ENCODE results near the gene DHX35. TPM values are rescaled to one million over a fixed set of nuclear protein-coding genes. Genes with fewer than 3 reads are reported as not detected.

The DHX35 gene
- total and polyA plus RNA-seq, 2 of the 13 experiments (the other 11 are each of a cell fraction or from before 2014, with no cell fraction given), result 25.8 to 28.7 TPM

- TF ChIP-seq SMAD3 (CRISPR knock-in tag; IDR thresholded peaks at IDR 0.05) (0 out of 2 replicates have a peak, but pooled peaks have one; percentile 25), ZMYM3 (CRISPR knock-in tag; IDR thresholded peaks at IDR 0.05) (peak; percentile 52; the same call in 1 of the 2 replicates), MAZ (IDR thresholded peaks at IDR 0.05; ENCODE audit: borderline replicate concordance, low read depth, low read length) (no peak), MAZ (CRISPR knock-in tag; IDR thresholded peaks at IDR 0.05; ENCODE audit: low read depth) (no peak), SRSF1 (optimal IDR thresholded peaks at IDR 0.05; ENCODE audit: low read depth, low read length) (no peak), ISX (CRISPR knock-in tag; conservative IDR thresholded peaks at IDR 0.05) (no peak), IRX3 (CRISPR knock-in tag; IDR thresholded peaks at IDR 0.05; ENCODE audit: borderline replicate concordance, low read depth) (no peak), AHDC1 (CRISPR knock-in tag; IDR thresholded peaks at IDR 0.05; ENCODE audit: borderline replicate concordance) (no peak), GTF2F1 (IDR thresholded peaks at IDR 0.05; ENCODE audit: low read length) (no peak), ZBTB38 (CRISPR knock-in tag; IDR thresholded peaks at IDR 0.05) (no peak), ERF (CRISPR knock-in tag; IDR thresholded peaks at IDR 0.05) (0 out of 2 replicates have a peak, but pooled peaks have one; percentile 1), NFKBIZ (CRISPR knock-in tag; IDR thresholded peaks at IDR 0.05) (no peak), SNAI1 (CRISPR knock-in tag; IDR thresholded peaks at IDR 0.05; ENCODE audit: borderline replicate concordance) (no peak), ZNF670 (CRISPR knock-in tag; IDR thresholded peaks at IDR 0.05; ENCODE audit: borderline replicate concordance) (no peak), ZFP36L2 (CRISPR knock-in tag; IDR thresholded peaks at IDR 0.05) (no peak), AHR (CRISPR knock-in tag; IDR thresholded peaks at IDR 0.05) (no peak), ZNF724P (CRISPR knock-in tag; IDR thresholded peaks at IDR 0.05; ENCODE audit: borderline replicate concordance) (no peak), STAT6 (CRISPR knock-in tag; IDR thresholded peaks at IDR 0.05; ENCODE audit: borderline replicate concordance) (no peak)
- TF ChIP-seq, protein P1, sequence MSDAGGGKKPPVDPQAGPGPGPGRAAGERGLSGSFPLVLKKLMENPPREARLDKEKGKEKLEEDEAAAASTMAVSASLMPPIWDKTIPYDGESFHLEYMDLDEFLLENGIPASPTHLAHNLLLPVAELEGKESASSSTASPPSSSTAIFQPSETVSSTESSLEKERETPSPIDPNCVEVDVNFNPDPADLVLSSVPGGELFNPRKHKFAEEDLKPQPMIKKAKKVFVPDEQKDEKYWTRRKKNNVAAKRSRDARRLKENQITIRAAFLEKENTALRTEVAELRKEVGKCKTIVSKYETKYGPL (CRISPR knock-in tag; IDR thresholded peaks at IDR 0.05), result no peak
- TF ChIP-seq, protein P2, sequence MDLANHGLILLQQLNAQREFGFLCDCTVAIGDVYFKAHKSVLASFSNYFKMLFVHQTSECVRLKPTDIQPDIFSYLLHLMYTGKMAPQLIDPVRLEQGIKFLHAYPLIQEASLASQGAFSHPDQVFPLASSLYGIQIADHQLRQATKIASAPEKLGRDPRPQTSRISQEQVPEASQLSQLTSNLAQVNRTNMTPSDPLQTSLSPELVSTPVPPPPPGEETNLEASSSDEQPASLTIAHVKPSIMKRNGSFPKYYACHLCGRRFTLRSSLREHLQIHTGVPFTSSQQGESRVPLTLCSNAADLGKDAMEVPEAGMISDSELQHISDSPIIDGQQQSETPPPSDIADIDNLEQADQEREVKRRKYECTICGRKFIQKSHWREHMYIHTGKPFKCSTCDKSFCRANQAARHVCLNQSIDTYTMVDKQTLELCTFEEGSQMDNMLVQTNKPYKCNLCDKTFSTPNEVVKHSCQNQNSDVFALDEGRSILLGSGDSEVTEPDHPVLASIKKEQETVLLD (CRISPR knock-in tag; IDR thresholded peaks at IDR 0.05; ENCODE audit: low read depth), result no peak
Observed at GRCh38 chr20:38935285-38935684, 26.9 kb upstream of the DHX35 start (continued).

Data from HepG2 (cell line).